ENCODE results near the gene TULP4. TPM values are rescaled to one million over a fixed set of nuclear protein-coding genes. Genes with fewer than 3 reads are reported as not detected.

The TULP4 gene
- total and polyA plus RNA-seq, 2 donors (not counting 1 experiment from before 2014, with no cell fraction given) = 16.8 to 88.2 TPM

GRCh38 chr6:158548418-158549161 lies 236.3 kb downstream of the TULP4 start:
- H3K4me3 ChIP-seq (replicated peaks in 1 of 4; ENCODE audit: control extremely low read depth in 1 of 4, insufficient read depth in 1 of 4, low read depth in 3 of 4, low read length in 4 of 4) = no peak overlapping the region
- no peaks in the 10 kb centered on the region for H3K4me1 ChIP-seq (ENCODE audit: control insufficient read depth, extremely low read depth, insufficient read depth, low read length)
- H3K9ac ChIP-seq (ENCODE audit: insufficient read depth, low read length) = no peak overlapping the region
- no peaks in the 10 kb centered on the region for H3K9me3 ChIP-seq (ENCODE audit: control insufficient read depth, insufficient read depth, low read depth, low read length)
- H3K27me3 ChIP-seq (ENCODE audit: control insufficient read depth, insufficient read depth, low read length) = no peaks in the 10 kb centered on the region
- H2AFZ ChIP-seq (ENCODE audit: low read length) = no peak overlapping the region
- no peaks in the 10 kb centered on the region for H3K79me2 ChIP-seq (ENCODE audit: control insufficient read depth, insufficient read depth, low read length)
- peak in 1 of 2 donors; percentile 39 for DNase-seq (ENCODE audit: low read depth in 2 of 2)
- no peak overlapping the region for H3K4me2 ChIP-seq (ENCODE audit: extremely low read depth, insufficient read depth, low read length)
- H3K27ac ChIP-seq (ENCODE audit: insufficient read depth, low read length) = no peak overlapping the region
- no peaks in the 10 kb centered on the region for H4K20me1 ChIP-seq (ENCODE audit: control insufficient read depth, extremely low read depth, insufficient read depth, low read length)
- no peaks in the 10 kb centered on the region for H3K36me3 ChIP-seq (ENCODE audit: control insufficient read depth, insufficient read depth, low read length)
- TF ChIP-seq EZH2 (IDR thresholded peaks at IDR 0.05; ENCODE audit: low read length, missing control alignments) (no peak), CTCF (conservative IDR thresholded peaks at IDR 0.05 in 1 of 2, IDR thresholded peaks at IDR 0.05 in 1 of 2; ENCODE audit: low read depth in 1 of 2, low read length in 2 of 2) (no peak)

GRCh38 chr6:158552055-158552795 lies 240.0 kb downstream of the TULP4 start:
- H3K27ac ChIP-seq (ENCODE audit: insufficient read depth, low read length) = no peak overlapping the region
- H2AFZ ChIP-seq (ENCODE audit: low read length) = no peak overlapping the region
- H3K4me1 ChIP-seq (ENCODE audit: control insufficient read depth, extremely low read depth, insufficient read depth, low read length) = no peaks in the 10 kb centered on the region
- H3K9me3 ChIP-seq (ENCODE audit: control insufficient read depth, insufficient read depth, low read depth, low read length) = no peaks in the 10 kb centered on the region
- no peaks in the 10 kb centered on the region for H4K20me1 ChIP-seq (ENCODE audit: control insufficient read depth, extremely low read depth, insufficient read depth, low read length)
- DNase-seq (ENCODE audit: low read depth in 2 of 2) = no peak
- no peak overlapping the region for H3K4me2 ChIP-seq (ENCODE audit: extremely low read depth, insufficient read depth, low read length)
- no peaks in the 10 kb centered on the region for H3K79me2 ChIP-seq (ENCODE audit: control insufficient read depth, insufficient read depth, low read length)
- no peak overlapping the region for H3K9ac ChIP-seq (ENCODE audit: insufficient read depth, low read length)
- H3K27me3 ChIP-seq (ENCODE audit: control insufficient read depth, insufficient read depth, low read length) = no peaks in the 10 kb centered on the region
- no peaks in the 10 kb centered on the region for H3K36me3 ChIP-seq (ENCODE audit: control insufficient read depth, insufficient read depth, low read length)
- TF ChIP-seq CTCF (conservative IDR thresholded peaks at IDR 0.05 in 1 of 2, IDR thresholded peaks at IDR 0.05 in 1 of 2; ENCODE audit: low read depth in 1 of 2, low read length in 2 of 2) = no peak
- no peak for TF ChIP-seq EZH2 (IDR thresholded peaks at IDR 0.05; ENCODE audit: low read length, missing control alignments)
- no peak overlapping the region for H3K4me3 ChIP-seq (replicated peaks in 1 of 4; ENCODE audit: control extremely low read depth in 1 of 4, insufficient read depth in 1 of 4, low read depth in 3 of 4, low read length in 4 of 4)

- no peaks in the 10 kb centered on the region for H4K20me1 ChIP-seq (ENCODE audit: control insufficient read depth, extremely low read depth, insufficient read depth, low read length)
- TF ChIP-seq EZH2 (IDR thresholded peaks at IDR 0.05; ENCODE audit: low read length, missing control alignments) (no peak), CTCF (conservative IDR thresholded peaks at IDR 0.05 in 1 of 2, IDR thresholded peaks at IDR 0.05 in 1 of 2; ENCODE audit: low read depth in 1 of 2, low read length in 2 of 2) (no peak)
- H2AFZ ChIP-seq (ENCODE audit: low read length) = no peak overlapping the region
- no peaks in the 10 kb centered on the region for H3K27me3 ChIP-seq (ENCODE audit: control insufficient read depth, insufficient read depth, low read length)
- H3K27ac ChIP-seq (ENCODE audit: insufficient read depth, low read length) = no peak overlapping the region
- H3K9ac ChIP-seq (ENCODE audit: insufficient read depth, low read length) = no peak overlapping the region
- no peak overlapping the region for H3K4me3 ChIP-seq (replicated peaks in 1 of 4; ENCODE audit: control extremely low read depth in 1 of 4, insufficient read depth in 1 of 4, low read depth in 3 of 4, low read length in 4 of 4)
- H3K36me3 ChIP-seq (ENCODE audit: control insufficient read depth, insufficient read depth, low read length) = no peaks in the 10 kb centered on the region
- no peaks in the 10 kb centered on the region for H3K9me3 ChIP-seq (ENCODE audit: control insufficient read depth, insufficient read depth, low read depth, low read length)
- H3K4me1 ChIP-seq (ENCODE audit: control insufficient read depth, extremely low read depth, insufficient read depth, low read length) = no peaks in the 10 kb centered on the region
- DNase-seq (ENCODE audit: low read depth in 2 of 2) = no peak
- no peak overlapping the region for H3K4me2 ChIP-seq (ENCODE audit: extremely low read depth, insufficient read depth, low read length)
- no peaks in the 10 kb centered on the region for H3K79me2 ChIP-seq (ENCODE audit: control insufficient read depth, insufficient read depth, low read length)
Measured at GRCh38 chr6:158552796-158553138, 240.5 kb downstream of the TULP4 start.

All from fibroblast of lung (primary cell).